K562 (cell line): ENCODE results near the gene RNASE13. TPM values are rescaled to one million over a fixed set of nuclear protein-coding genes. Genes with fewer than 3 reads are reported as not detected.

Source experiments
- ATF7 ChIP-seq: fragments of 450-650 bp; IDR thresholded peaks from 2 replicates; pipeline ENCODE4 v1.7.1; 2014; ENCODE audit warnings: mild to moderate bottlenecking, moderate library complexity
- DPF2 ChIP-seq: fragments of 450-650 bp; IDR thresholded peaks from 2 replicates; pipeline ENCODE4 v1.6.1; 2016
- EP400 ChIP-seq: fragments of 450-650 bp; IDR thresholded peaks from 2 replicates; pipeline ENCODE4 v1.6.1; 2017; ENCODE audit warnings: antibody characterized with exemption, mild to moderate bottlenecking, moderate library complexity
- PCBP1 ChIP-seq: fragments of 200-400 bp; formaldehyde crosslinking; IDR thresholded peaks from 2 replicates; pipeline ENCODE4 v1.6.1; 2018; ENCODE audit warnings: mild to moderate bottlenecking, low read depth, low read length; ENCODE audit not compliant: poor library complexity, severe bottlenecking
- POLR2AphosphoS2 ChIP-seq: IDR thresholded peaks from 2 replicates; pipeline ENCODE4 v1.6.1; 2012; ENCODE audit warnings: low read length, improper control_type of control experiment
- RBM22 ChIP-seq: fragments of 200-400 bp; formaldehyde crosslinking; IDR thresholded peaks from 2 replicates; pipeline ENCODE4 v1.6.1; 2018; ENCODE audit warnings: low read length, low read depth; ENCODE audit not compliant: poor library complexity, severe bottlenecking
- U2AF1 ChIP-seq: fragments of 200-400 bp; formaldehyde crosslinking; optimal IDR thresholded peaks from 2 replicates; pipeline ENCODE3; 2017; ENCODE audit warnings: mild to moderate bottlenecking, low read depth, low read length, moderate library complexity
- ZBTB17 ChIP-seq: fragments of 450-650 bp; formaldehyde crosslinking; IDR thresholded peaks from 2 replicates; pipeline ENCODE4 v1.4.0; 2020; ENCODE audit warnings: mild to moderate bottlenecking
- ZNF143 ChIP-seq: sonication (generic); formaldehyde crosslinking; IDR thresholded peaks from 2 replicates; pipeline ENCODE4 v1.9.0; 2022; ENCODE audit warnings: mild to moderate bottlenecking, missing genetic modification reagents
- polyA plus RNA-seq, 8 experiments: library from polyadenylated mRNA; depleted of rRNA in 4 of 8; stranded (reverse) in 5 of 8; unstranded in 3 of 8; fragments of >200 nt; fragmentation: Nextera tagmentation in 2 of 8; fragmentation: Illumina TruSeq in 1 of 8; extraction: Ambion mirVana in 2 of 8; extraction: Trizol in 1 of 8; gene quantifications; 2 replicates each; pipeline versions ENCODE4 v1.2.1 to v1.2.3, GENCODE V29; 2011 to 2014; ENCODE audit warnings: inconsistent platforms in 1 of 8, missing spikeins in 1 of 8
- total RNA-seq, 7 experiments: library from RNA; depleted of rRNA in 6 of 7; stranded (reverse); fragments of >200 nt in 6 of 7; fragmentation: Illumina TruSeq in 2 of 7; extraction: Trizol in 2 of 7; gene quantifications; 2 replicates each; pipeline versions ENCODE4 v1.2.1 to v1.2.3, GENCODE V29; 2011 to 2021; ENCODE audit warnings: low replicate concordance in 1 of 7
- TF ChIP-seq, protein P1 (sequence below), 2 experiments: fragments of 450-650 bp; formaldehyde crosslinking in 1 of 2; IDR thresholded peaks; 2 replicates each; pipeline versions ENCODE4 v1.4.0 to v1.6.1; 2014 to 2020; ENCODE audit warnings: mild to moderate bottlenecking in 2 of 2, borderline replicate concordance in 1 of 2, low read depth in 1 of 2
- TF ChIP-seq, protein P2 (sequence below), 2 experiments: fragments of 150-350 bp in 1 of 2; IDR thresholded peaks; 2 replicates each; pipeline ENCODE4 v1.6.1; 2012 to 2016; ENCODE audit warnings: low read depth in 2 of 2, low read length in 2 of 2, mild to moderate bottlenecking in 1 of 2, moderate library complexity in 1 of 2

Gene RNASE13
- total and polyA plus RNA-seq, 9 of the 15 experiments (the other 6 are each of a cell fraction or from before 2014, with no cell fraction given): not detected

DNA sequence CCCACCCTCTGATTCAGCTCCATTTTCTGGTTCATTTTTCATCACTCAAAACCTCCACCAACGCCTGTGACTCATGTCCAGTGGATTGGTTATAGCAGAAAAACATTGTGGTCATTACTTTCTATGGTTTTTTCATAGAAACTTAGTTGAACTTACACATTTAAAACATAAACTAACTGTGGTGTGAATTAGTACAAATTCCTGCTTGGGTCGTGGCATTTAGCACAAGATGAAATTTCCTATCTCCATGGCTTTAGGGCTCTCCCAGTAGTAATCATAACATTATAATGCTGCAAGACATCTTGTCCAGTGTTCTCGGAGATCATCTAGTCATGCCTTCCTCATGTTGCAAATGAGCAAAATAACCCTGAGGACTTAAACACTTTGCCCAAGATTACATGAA lies 14.7 kb upstream of the RNASE13 start (continued):
- TF ChIP-seq, protein P1, sequence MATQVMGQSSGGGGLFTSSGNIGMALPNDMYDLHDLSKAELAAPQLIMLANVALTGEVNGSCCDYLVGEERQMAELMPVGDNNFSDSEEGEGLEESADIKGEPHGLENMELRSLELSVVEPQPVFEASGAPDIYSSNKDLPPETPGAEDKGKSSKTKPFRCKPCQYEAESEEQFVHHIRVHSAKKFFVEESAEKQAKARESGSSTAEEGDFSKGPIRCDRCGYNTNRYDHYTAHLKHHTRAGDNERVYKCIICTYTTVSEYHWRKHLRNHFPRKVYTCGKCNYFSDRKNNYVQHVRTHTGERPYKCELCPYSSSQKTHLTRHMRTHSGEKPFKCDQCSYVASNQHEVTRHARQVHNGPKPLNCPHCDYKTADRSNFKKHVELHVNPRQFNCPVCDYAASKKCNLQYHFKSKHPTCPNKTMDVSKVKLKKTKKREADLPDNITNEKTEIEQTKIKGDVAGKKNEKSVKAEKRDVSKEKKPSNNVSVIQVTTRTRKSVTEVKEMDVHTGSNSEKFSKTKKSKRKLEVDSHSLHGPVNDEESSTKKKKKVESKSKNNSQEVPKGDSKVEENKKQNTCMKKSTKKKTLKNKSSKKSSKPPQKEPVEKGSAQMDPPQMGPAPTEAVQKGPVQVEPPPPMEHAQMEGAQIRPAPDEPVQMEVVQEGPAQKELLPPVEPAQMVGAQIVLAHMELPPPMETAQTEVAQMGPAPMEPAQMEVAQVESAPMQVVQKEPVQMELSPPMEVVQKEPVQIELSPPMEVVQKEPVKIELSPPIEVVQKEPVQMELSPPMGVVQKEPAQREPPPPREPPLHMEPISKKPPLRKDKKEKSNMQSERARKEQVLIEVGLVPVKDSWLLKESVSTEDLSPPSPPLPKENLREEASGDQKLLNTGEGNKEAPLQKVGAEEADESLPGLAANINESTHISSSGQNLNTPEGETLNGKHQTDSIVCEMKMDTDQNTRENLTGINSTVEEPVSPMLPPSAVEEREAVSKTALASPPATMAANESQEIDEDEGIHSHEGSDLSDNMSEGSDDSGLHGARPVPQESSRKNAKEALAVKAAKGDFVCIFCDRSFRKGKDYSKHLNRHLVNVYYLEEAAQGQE (IDR thresholded peaks at IDR 0.05; ENCODE audit: borderline replicate concordance): peak; percentile 37; the same call in 1 of the 2 replicates
- TF ChIP-seq, protein P1 (CRISPR knock-in tag; IDR thresholded peaks at IDR 0.05; ENCODE audit: low read depth): no peak
- TF ChIP-seq POLR2AphosphoS2: no peak
- no peak for TF ChIP-seq PCBP1
- no peak for TF ChIP-seq U2AF1
- no peak for TF ChIP-seq RBM22
- TF ChIP-seq ATF7: no peak
- no peak for TF ChIP-seq ZNF143 (CRISPR knock-in tag)
- TF ChIP-seq EP400: no peak
- TF ChIP-seq, protein P2, sequence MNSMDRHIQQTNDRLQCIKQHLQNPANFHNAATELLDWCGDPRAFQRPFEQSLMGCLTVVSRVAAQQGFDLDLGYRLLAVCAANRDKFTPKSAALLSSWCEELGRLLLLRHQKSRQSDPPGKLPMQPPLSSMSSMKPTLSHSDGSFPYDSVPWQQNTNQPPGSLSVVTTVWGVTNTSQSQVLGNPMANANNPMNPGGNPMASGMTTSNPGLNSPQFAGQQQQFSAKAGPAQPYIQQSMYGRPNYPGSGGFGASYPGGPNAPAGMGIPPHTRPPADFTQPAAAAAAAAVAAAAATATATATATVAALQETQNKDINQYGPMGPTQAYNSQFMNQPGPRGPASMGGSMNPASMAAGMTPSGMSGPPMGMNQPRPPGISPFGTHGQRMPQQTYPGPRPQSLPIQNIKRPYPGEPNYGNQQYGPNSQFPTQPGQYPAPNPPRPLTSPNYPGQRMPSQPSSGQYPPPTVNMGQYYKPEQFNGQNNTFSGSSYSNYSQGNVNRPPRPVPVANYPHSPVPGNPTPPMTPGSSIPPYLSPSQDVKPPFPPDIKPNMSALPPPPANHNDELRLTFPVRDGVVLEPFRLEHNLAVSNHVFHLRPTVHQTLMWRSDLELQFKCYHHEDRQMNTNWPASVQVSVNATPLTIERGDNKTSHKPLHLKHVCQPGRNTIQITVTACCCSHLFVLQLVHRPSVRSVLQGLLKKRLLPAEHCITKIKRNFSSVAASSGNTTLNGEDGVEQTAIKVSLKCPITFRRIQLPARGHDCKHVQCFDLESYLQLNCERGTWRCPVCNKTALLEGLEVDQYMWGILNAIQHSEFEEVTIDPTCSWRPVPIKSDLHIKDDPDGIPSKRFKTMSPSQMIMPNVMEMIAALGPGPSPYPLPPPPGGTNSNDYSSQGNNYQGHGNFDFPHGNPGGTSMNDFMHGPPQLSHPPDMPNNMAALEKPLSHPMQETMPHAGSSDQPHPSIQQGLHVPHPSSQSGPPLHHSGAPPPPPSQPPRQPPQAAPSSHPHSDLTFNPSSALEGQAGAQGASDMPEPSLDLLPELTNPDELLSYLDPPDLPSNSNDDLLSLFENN (IDR thresholded peaks at IDR 0.05; ENCODE audit: low read depth in 2 of 2, low read length in 2 of 2): peak in 1 of 2 experiments; percentile 71; a peak in 1 of 4 replicates
- TF ChIP-seq DPF2: no peak
- TF ChIP-seq ZBTB17 (CRISPR knock-in tag): peak; percentile 98
- TF ChIP-seq, all 486 proteins: peak for 5
